K562 (cell line): ENCODE measurements around the gene SEC14L2. TPM values are rescaled to one million over a fixed set of nuclear protein-coding genes. Genes with fewer than 3 reads are reported as not detected.

Experiments used
- BACH1 ChIP-seq: fragments of 200-800 bp; sonication (Bioruptor generic); IDR thresholded peaks from 2 replicates; pipeline ENCODE4 v1.6.1; 2016; ENCODE audit warnings: missing genetic modification characterization, missing compliant biosample characterization
- FUS ChIP-seq: fragments of 200-400 bp; formaldehyde crosslinking; optimal IDR thresholded peaks from 2 replicates; pipeline ENCODE3; 2017; ENCODE audit warnings: low read depth, low read length
- NCOA4 ChIP-seq: fragments of 450-650 bp; IDR thresholded peaks from 2 replicates; pipeline ENCODE4 v1.6.1; 2018; ENCODE audit warnings: mild to moderate bottlenecking; ENCODE audit not compliant: partially characterized antibody
- NFE2 ChIP-seq: IDR thresholded peaks from 2 replicates; pipeline ENCODE4 v1.6.1; 2014; ENCODE audit warnings: antibody characterized with exemption, low read depth
- NR2C2 ChIP-seq, 2 experiments: fragments of 200-800 bp in 1 of 2; sonication (Bioruptor generic) in 1 of 2; sonication (generic) in 1 of 2; formaldehyde crosslinking in 1 of 2; IDR thresholded peaks; 2 replicates each; pipeline versions ENCODE4 v1.6.1 to v1.8.0; 2016 to 2022; ENCODE audit warnings: mild to moderate bottlenecking in 1 of 2, missing compliant biosample characterization in 1 of 2, missing genetic modification characterization in 1 of 2, missing genetic modification reagents in 1 of 2
- OTX1 ChIP-seq: fragments of 450-650 bp; formaldehyde crosslinking; IDR thresholded peaks from 2 replicates; pipeline ENCODE4 v1.4.0; 2022; ENCODE audit warnings: mild to moderate bottlenecking
- POLR2AphosphoS5 ChIP-seq: IDR thresholded peaks from 2 replicates; pipeline ENCODE4 v1.6.1; 2011; ENCODE audit warnings: mild to moderate bottlenecking, low read depth, low read length, moderate library complexity; ENCODE audit not compliant: control insufficient read depth, insufficient read depth
- POLR2H ChIP-seq: IDR thresholded peaks from 2 replicates; pipeline ENCODE4 v1.6.1; 2016; ENCODE audit warnings: missing genetic modification characterization, low read depth, mild to moderate bottlenecking, control low read depth, missing compliant biosample characterization, moderate library complexity
- RBBP5 ChIP-seq: fragments of 200-600 bp; sonication (generic); IDR thresholded peaks from 2 replicates; pipeline ENCODE4 v1.6.1; 2012; ENCODE audit warnings: borderline replicate concordance, mild to moderate bottlenecking, low read length, control low read depth, inconsistent platforms; ENCODE audit not compliant: insufficient read depth, poor library complexity, severe bottlenecking
- XRCC5 ChIP-seq: fragments of 200-400 bp; formaldehyde crosslinking; IDR thresholded peaks from 2 replicates; pipeline ENCODE4 v1.6.1; 2017; ENCODE audit warnings: low read depth, mild to moderate bottlenecking, low read length
- ZBTB8A ChIP-seq: fragments of 450-650 bp; IDR thresholded peaks from 2 replicates; pipeline ENCODE4 v1.6.1; 2018; ENCODE audit warnings: mild to moderate bottlenecking, moderate library complexity; ENCODE audit not compliant: partially characterized antibody
- ZNF41 ChIP-seq: fragments of 250-450 bp; sonication (Bioruptor Pico); conservative IDR thresholded peaks from 2 replicates; pipeline ENCODE4 v1.4.0; 2020; ENCODE audit warnings: mild to moderate bottlenecking
- ZNF431 ChIP-seq: sonication (generic); formaldehyde crosslinking; IDR thresholded peaks from 2 replicates; pipeline ENCODE4 v1.8.0; 2022; ENCODE audit warnings: mild to moderate bottlenecking, missing genetic modification reagents
- ZNF766 ChIP-seq: fragments of 200-800 bp; sonication (Bioruptor generic); conservative IDR thresholded peaks from 2 replicates; pipeline ENCODE4 v1.6.1; 2016; ENCODE audit warnings: missing genetic modification characterization, missing compliant biosample characterization
- ZNF830 ChIP-seq: fragments of 250-450 bp; sonication (Bioruptor Pico); IDR thresholded peaks from 2 replicates; pipeline ENCODE4 v1.5.0; 2021; ENCODE audit warnings: mild to moderate bottlenecking
- polyA plus RNA-seq, 8 experiments: library from polyadenylated mRNA; depleted of rRNA in 4 of 8; stranded (reverse) in 5 of 8; unstranded in 3 of 8; fragments of >200 nt; fragmentation: Nextera tagmentation in 2 of 8; fragmentation: Illumina TruSeq in 1 of 8; extraction: Ambion mirVana in 2 of 8; extraction: Trizol in 1 of 8; gene quantifications; 2 replicates each; pipeline versions ENCODE4 v1.2.1 to v1.2.3, GENCODE V29; 2011 to 2014; ENCODE audit warnings: inconsistent platforms in 1 of 8, missing spikeins in 1 of 8
- total RNA-seq, 7 experiments: library from RNA; depleted of rRNA in 6 of 7; stranded (reverse); fragments of >200 nt in 6 of 7; fragmentation: Illumina TruSeq in 2 of 7; extraction: Trizol in 2 of 7; gene quantifications; 2 replicates each; pipeline versions ENCODE4 v1.2.1 to v1.2.3, GENCODE V29; 2011 to 2021; ENCODE audit warnings: low replicate concordance in 1 of 7
- TF ChIP-seq, protein P1 (sequence below): sonication (generic); formaldehyde crosslinking; IDR thresholded peaks from 2 replicates; pipeline ENCODE4 v1.8.1; 2023; ENCODE audit warnings: mild to moderate bottlenecking, missing genetic modification reagents, moderate library complexity
- TF ChIP-seq, protein P2 (sequence below): fragments of 250-450 bp; sonication (Bioruptor Pico); IDR thresholded peaks from 2 replicates; pipeline ENCODE4 v1.4.0; 2020; ENCODE audit warnings: mild to moderate bottlenecking, moderate library complexity
- TF ChIP-seq, protein P3 (sequence below): fragments of 250-450 bp; sonication (Bioruptor Pico); IDR thresholded peaks from 2 replicates; pipeline ENCODE4 v1.6.1; 2021; ENCODE audit warnings: mild to moderate bottlenecking
- TF ChIP-seq, protein P4 (sequence below): sonication (generic); formaldehyde crosslinking; IDR thresholded peaks from 2 replicates; pipeline ENCODE4 v1.9.0; 2022; ENCODE audit warnings: mild to moderate bottlenecking, missing genetic modification reagents
- TF ChIP-seq, protein P5 (sequence below): fragments of 450-650 bp; IDR thresholded peaks from 2 replicates; pipeline ENCODE4 v1.6.1; 2018; ENCODE audit not compliant: partially characterized antibody

SEC14L2 gene
- total and polyA plus RNA-seq, 9 of the 15 experiments (the other 6 are each of a cell fraction or from before 2014, with no cell fraction given), result 0.03 to 0.17 (median 0.10) TPM

DNA sequence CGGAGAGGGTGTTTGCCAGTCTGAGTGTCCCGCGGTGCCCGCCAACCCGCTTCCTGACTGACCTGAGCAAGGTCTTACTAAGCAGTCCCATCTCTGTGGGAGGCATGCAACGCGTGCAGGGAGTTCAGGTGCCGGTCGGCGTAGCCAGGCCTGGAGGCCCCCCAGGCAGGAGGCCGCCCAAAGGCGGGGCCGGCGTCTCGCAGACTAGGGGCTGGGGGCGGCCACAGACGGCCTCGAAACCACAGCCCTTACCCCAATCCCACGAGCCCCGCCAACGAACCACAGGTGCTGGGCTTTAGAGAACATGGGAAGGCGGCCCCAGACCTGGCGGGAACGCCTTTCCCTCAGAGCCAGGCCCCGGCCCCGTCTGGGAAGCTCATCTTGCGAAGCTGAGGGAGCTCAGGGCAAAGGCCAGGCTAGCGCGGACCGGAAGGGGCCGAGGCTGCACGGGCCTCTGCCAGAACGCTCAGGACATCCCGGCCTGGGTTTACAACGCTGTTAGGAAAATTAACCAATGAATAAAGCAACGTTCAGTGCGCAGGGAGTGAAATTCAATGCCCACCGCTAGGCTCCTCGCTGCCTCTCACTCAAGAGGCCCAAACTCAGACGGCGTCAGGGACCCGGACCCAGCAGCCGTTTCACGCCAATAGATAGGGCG lies 26.6 kb downstream of the SEC14L2 start (continued):
- TF ChIP-seq ZNF766 (CRISPR knock-in tag) (no peak), ZNF830 (CRISPR knock-in tag) (no peak), OTX1 (CRISPR knock-in tag) (no peak), NR2C2 (CRISPR knock-in tag; IDR thresholded peaks at IDR 0.05) (no peak), NR2C2 (tag; IDR thresholded peaks at IDR 0.05) (no peak; the same call in 1 of the 2 replicates), ZNF41 (CRISPR knock-in tag) (no peak), NCOA4 (no peak), POLR2AphosphoS5 (peak; percentile 62), XRCC5 (no peak), NFE2 (no peak), ZBTB8A (no peak), FUS (no peak), RBBP5 (peak; percentile 19), POLR2H (tag) (peak; percentile 45; the same call in 1 of the 2 replicates), ZNF431 (CRISPR knock-in tag) (no peak), BACH1 (tag) (no peak)
- TF ChIP-seq, protein P1, sequence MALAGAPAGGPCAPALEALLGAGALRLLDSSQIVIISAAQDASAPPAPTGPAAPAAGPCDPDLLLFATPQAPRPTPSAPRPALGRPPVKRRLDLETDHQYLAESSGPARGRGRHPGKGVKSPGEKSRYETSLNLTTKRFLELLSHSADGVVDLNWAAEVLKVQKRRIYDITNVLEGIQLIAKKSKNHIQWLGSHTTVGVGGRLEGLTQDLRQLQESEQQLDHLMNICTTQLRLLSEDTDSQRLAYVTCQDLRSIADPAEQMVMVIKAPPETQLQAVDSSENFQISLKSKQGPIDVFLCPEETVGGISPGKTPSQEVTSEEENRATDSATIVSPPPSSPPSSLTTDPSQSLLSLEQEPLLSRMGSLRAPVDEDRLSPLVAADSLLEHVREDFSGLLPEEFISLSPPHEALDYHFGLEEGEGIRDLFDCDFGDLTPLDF (CRISPR knock-in tag), result no peak
- TF ChIP-seq, protein P2, sequence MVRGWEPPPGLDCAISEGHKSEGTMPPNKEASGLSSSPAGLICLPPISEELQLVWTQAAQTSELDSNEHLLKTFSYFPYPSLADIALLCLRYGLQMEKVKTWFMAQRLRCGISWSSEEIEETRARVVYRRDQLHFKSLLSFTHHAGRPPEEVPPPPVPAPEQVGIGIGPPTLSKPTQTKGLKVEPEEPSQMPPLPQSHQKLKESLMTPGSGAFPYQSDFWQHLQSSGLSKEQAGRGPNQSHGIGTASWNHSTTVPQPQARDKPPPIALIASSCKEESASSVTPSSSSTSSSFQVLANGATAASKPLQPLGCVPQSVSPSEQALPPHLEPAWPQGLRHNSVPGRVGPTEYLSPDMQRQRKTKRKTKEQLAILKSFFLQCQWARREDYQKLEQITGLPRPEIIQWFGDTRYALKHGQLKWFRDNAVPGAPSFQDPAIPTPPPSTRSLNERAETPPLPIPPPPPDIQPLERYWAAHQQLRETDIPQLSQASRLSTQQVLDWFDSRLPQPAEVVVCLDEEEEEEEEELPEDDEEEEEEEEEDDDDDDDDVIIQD (CRISPR knock-in tag), result no peak
- TF ChIP-seq, protein P3, sequence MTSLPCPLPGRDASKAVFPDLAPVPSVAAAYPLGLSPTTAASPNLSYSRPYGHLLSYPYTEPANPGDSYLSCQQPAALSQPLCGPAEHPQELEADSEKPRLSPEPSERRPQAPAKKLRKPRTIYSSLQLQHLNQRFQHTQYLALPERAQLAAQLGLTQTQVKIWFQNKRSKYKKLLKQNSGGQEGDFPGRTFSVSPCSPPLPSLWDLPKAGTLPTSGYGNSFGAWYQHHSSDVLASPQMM, result no peak
- TF ChIP-seq, protein P4, sequence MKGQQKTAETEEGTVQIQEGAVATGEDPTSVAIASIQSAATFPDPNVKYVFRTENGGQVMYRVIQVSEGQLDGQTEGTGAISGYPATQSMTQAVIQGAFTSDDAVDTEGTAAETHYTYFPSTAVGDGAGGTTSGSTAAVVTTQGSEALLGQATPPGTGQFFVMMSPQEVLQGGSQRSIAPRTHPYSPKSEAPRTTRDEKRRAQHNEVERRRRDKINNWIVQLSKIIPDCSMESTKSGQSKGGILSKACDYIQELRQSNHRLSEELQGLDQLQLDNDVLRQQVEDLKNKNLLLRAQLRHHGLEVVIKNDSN (CRISPR knock-in tag), result no peak
- TF ChIP-seq, protein P5, sequence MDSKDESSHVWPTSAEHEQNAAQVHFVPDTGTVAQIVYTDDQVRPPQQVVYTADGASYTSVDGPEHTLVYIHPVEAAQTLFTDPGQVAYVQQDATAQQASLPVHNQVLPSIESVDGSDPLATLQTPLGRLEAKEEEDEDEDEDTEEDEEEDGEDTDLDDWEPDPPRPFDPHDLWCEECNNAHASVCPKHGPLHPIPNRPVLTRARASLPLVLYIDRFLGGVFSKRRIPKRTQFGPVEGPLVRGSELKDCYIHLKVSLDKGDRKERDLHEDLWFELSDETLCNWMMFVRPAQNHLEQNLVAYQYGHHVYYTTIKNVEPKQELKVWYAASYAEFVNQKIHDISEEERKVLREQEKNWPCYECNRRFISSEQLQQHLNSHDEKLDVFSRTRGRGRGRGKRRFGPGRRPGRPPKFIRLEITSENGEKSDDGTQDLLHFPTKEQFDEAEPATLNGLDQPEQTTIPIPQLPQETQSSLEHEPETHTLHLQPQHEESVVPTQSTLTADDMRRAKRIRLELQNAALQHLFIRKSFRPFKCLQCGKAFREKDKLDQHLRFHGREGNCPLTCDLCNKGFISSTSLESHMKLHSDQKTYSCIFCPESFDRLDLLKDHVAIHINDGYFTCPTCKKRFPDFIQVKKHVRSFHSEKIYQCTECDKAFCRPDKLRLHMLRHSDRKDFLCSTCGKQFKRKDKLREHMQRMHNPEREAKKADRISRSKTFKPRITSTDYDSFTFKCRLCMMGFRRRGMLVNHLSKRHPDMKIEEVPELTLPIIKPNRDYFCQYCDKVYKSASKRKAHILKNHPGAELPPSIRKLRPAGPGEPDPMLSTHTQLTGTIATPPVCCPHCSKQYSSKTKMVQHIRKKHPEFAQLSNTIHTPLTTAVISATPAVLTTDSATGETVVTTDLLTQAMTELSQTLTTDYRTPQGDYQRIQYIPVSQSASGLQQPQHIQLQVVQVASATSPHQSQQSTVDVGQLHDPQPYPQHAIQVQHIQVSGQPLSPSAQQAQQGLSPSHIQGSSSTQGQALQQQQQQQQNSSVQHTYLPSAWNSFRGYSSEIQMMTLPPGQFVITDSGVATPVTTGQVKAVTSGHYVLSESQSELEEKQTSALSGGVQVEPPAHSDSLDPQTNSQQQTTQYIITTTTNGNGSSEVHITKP, result no peak
